Measurements from ENCODE around the gene TTC28. TPM values are rescaled to one million over a fixed set of nuclear protein-coding genes. Genes with fewer than 3 reads are reported as not detected.

TTC28 gene
- total and polyA plus RNA-seq, 8 donors, result 31.1 to 44.2 (median 41.4) TPM

DNA sequence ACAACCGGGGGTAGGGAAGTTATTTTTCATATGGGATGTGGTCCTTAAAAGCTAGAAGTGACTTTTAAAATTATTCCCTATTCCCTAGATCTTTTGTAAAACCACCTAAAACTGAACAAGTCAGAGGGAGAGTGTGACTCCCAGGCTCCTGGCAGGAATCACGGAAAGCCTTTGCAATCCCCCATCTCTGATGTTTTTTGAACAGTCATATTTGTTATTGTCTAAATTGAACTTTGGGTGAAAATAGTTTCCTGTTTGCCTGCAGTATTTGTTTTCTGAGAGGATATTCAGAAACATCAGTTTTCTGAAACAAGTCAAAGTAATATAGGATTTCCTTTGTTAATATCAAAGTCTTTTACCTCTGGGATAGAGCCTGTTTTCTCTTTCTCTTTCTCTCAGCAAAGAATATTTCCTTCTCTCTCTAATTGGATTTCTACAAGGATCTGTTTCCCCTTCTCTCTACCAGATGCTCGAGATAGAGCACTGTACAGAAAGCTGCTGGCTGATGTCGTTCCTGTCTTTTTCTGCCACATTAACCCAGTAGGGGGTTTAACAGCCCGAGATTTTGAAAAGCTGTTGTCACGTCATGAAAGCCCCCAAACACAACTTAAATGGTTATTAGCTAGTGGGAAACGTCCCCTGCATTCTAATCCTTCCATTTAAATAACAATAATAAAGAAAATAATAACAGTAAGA is 628.4 kb downstream of the TTC28 start:
- Histone ChIP-seq H3K4me3 (no peak overlapping the region), H3K27ac (peak overlapping the region in 1 of 2 donors; percentile 26), H3K27me3 (no peaks in the 10 kb centered on the region), H3K36me3 (no peaks in the 10 kb centered on the region), H3K4me1 (peaks cover 0 to 19% of the 10 kb centered on the region in 2 donors), H3K9me3 (no peaks in the 10 kb centered on the region)
- DNase-seq, result no peak
- TF ChIP-seq CTCF (IDR thresholded peaks at IDR 0.05), result no peak
- intact Hi-C loops (cut with DNase I), result loop anchor here in 1 of 2 donors (10.0 kb wide), 1 partner anchor 544 kb away; no protein-coding TSS in a partner anchor
- ATAC-seq, result no peak

DNA sequence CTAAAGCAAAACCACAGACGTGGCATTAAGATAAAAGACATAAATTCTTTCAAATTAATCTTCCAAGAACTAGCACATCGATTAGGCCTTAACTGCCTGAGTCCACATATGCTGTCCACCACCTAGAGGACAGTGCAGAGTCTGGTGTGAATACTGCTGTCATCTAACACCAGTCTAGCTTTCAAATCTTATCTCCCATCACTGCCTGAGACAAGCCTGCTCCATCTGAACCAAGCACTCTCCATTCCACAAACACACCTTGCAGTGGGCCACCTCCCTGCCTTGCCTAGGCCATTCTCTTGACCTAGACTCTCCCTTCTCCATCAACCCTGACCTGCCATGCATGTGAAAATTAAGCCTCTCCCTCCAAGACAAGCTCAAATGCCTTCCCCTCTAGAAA is 631.1 kb downstream of the TTC28 start:
- Histone ChIP-seq H3K4me1 (peaks cover 0 to 19% of the 10 kb centered on the region in 2 donors), H3K36me3 (no peaks in the 10 kb centered on the region), H3K4me3 (no peak overlapping the region), H3K27ac (peak overlapping the region in 1 of 2 donors; percentile 71), H3K9me3 (no peaks in the 10 kb centered on the region), H3K27me3 (no peaks in the 10 kb centered on the region)
- intact Hi-C loops (cut with DNase I), result no loop called here
- DNase-seq (no peak), ATAC-seq (no peak)
- TF ChIP-seq CTCF (IDR thresholded peaks at IDR 0.05), result no peak

- no peak for TF ChIP-seq CTCF (IDR thresholded peaks at IDR 0.05)
- H3K4me1 ChIP-seq, result peaks cover 0 to 19% of the 10 kb centered on the region in 2 donors
- peak overlapping the region in 1 of 2 donors; percentile 71 for H3K27ac ChIP-seq
- no peaks in the 10 kb centered on the region for H3K27me3 ChIP-seq
- ATAC-seq (no peak), DNase-seq (no peak)
- H3K4me3 ChIP-seq, result no peak overlapping the region
- intact Hi-C loops (cut with DNase I), result no loop called here
- H3K9me3 ChIP-seq, result no peaks in the 10 kb centered on the region
- H3K36me3 ChIP-seq, result no peaks in the 10 kb centered on the region
These were observed 631.9 kb downstream of the TTC28 start for GRCh38 chr22:28047740-28048139.

- no peak overlapping the region for H3K4me3 ChIP-seq
- H3K27ac ChIP-seq, result no peak overlapping the region
- H3K4me1 ChIP-seq, result peaks cover 0 to 19% of the 10 kb centered on the region in 2 donors
- ATAC-seq (no peak), DNase-seq (no peak)
- no peak for TF ChIP-seq CTCF (IDR thresholded peaks at IDR 0.05)
- intact Hi-C loops (cut with DNase I), result no loop called here
- no peaks in the 10 kb centered on the region for H3K9me3 ChIP-seq
- no peaks in the 10 kb centered on the region for H3K36me3 ChIP-seq
- H3K27me3 ChIP-seq, result no peaks in the 10 kb centered on the region
These were observed 633.5 kb downstream of the TTC28 start for GRCh38 chr22:28046100-28046499.

DNA sequence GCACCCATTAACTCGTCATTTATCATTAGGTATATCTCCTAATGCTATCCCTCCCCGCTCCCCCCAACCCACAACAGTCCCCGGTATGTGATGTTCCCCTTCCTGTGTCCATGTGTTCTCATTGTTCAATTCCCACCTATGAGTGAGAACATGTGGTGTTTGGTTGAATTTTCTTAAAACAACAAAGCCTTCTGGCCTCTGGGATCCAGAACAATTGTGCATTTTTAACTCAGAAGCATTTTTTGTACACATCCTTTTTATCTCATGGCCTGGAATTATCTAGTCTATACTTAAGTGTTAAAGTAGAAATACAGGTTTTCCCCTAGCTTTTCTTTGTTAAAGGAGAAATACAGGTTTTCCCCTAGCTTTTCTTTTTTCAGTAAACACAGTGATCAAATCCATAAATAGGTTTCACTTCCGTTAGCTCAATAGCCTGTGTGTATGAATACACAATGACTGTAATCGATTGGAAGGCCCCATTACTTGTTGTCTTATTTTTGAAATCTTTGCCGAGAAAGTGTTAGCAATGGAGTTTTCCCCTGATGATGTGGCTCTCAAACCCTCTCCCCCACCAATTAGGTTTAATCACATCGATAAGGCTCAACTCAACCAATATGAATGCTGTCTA is 635.0 kb downstream of the TTC28 start:
- no peak for ATAC-seq
- H3K9me3 ChIP-seq, result no peaks in the 10 kb centered on the region
- H3K36me3 ChIP-seq, result no peaks in the 10 kb centered on the region
- no peak for DNase-seq
- TF ChIP-seq CTCF (IDR thresholded peaks at IDR 0.05), result no peak
- intact Hi-C loops (cut with DNase I), result no loop called here
- peaks cover 0 to 19% of the 10 kb centered on the region in 2 donors for H3K4me1 ChIP-seq
- no peak overlapping the region for H3K27ac ChIP-seq
- no peak overlapping the region for H3K4me3 ChIP-seq
- no peaks in the 10 kb centered on the region for H3K27me3 ChIP-seq

All from left lung (tissue), 10 donors.